A549 (cell line): ENCODE data around the gene TSPAN15. TPM values are rescaled to one million over a fixed set of nuclear protein-coding genes. Genes with fewer than 3 reads are reported as not detected.
A peak's percentile ranks its signal among the peaks of the same experiment; 100 is the strongest.

Experiments
- ATAC-seq, 2 experiments: fragments of 200-7000 bp in 1 of 2; fragments of >200 bp in 1 of 2; cut with Nextera tagmentation in 1 of 2; cut with Tn5 transposase in 1 of 2; 3 replicates each; pipeline versions ENCODE4 v1.8.0 to v1.9.1; 2018 to 2020; ENCODE audit warnings: mild to moderate bottlenecking in 1 of 2, moderate library complexity in 1 of 2
- CTCF ChIA-PET: fragments of 300-600 bp; sonication (Branson Sonifier 250); formaldehyde crosslinking; extraction: SDS; loops from one replicate; lab custom pipeline; 2021; ENCODE audit warnings: antibody characterized with exemption, inconsistent platforms; lab: Yijun Ruan, JAX
- POLR2A ChIA-PET: fragments of 350-600 bp; formaldehyde crosslinking; extraction: SDS; loops from one replicate; lab custom pipeline; 2021; ENCODE audit warnings: antibody characterized with exemption, inconsistent platforms; lab: Yijun Ruan, JAX
- DNase-seq, 2 experiments: peaks; one replicate each; pipeline versions ENCODE4 v3.0.0 to v3.0.0-alpha.2; 2011 to 2016; ENCODE audit warnings: low read depth in 1 of 2, low spot score in 1 of 2
- FAIRE-seq: peaks from 2 replicates; lab custom pipeline; 2011; peaks lifted over from hg19 to GRCh38; lab: Jason Lieb, UNC
- H3K27ac ChIP-seq, 2 experiments: fragments of >200 bp; sonication (Bioruptor Twin); formaldehyde crosslinking; 3 replicates each; pipeline ENCODE4 v1.5.1; 2016 to 2017
- H3K4me1 ChIP-seq: fragments of >200 bp; sonication (Bioruptor Twin); formaldehyde crosslinking; 3 replicates; pipeline ENCODE4 v1.6.1; 2016
- H3K4me2 ChIP-seq: fragments of >200 bp; sonication (Bioruptor Twin); formaldehyde crosslinking; 3 replicates; pipeline ENCODE4 v1.6.1; 2016
- H3K4me3 ChIP-seq: fragments of >200 bp; sonication (Bioruptor Twin); formaldehyde crosslinking; 3 replicates; pipeline ENCODE4 v1.5.1; 2016
- H3K9me3 ChIP-seq: fragments of >200 bp; sonication (Bioruptor Twin); formaldehyde crosslinking; 3 replicates; pipeline ENCODE4 v1.6.1; 2016
- ATOH8 ChIP-seq: fragments of 250-450 bp; sonication (Bioruptor Pico); IDR thresholded peaks from 2 replicates; pipeline ENCODE4 v1.5.0; 2020; ENCODE audit warnings: low read depth, mild to moderate bottlenecking, moderate library complexity
- BCL3 ChIP-seq: fragments of >200 bp; sonication (Bioruptor Twin); formaldehyde crosslinking; IDR thresholded peaks from 3 replicates; pipeline ENCODE4 v1.6.1; 2016
- CHD2 ChIP-seq: fragments of 150-350 bp; IDR thresholded peaks from 2 replicates; pipeline ENCODE4 v1.6.1; 2014; ENCODE audit warnings: low read length; ENCODE audit not compliant: partially characterized antibody
- EHF ChIP-seq: fragments of 250-450 bp; sonication (Bioruptor Pico); IDR thresholded peaks from 2 replicates; pipeline ENCODE4 v1.5.0; 2020; ENCODE audit warnings: mild to moderate bottlenecking
- EHMT2 ChIP-seq: fragments of 200-600 bp; sonication (generic); IDR thresholded peaks from 2 replicates; pipeline ENCODE4 v1.6.1; 2016; ENCODE audit warnings: antibody characterized with exemption, low read depth, mild to moderate bottlenecking, moderate library complexity
- ESRRA ChIP-seq: fragments of 150-350 bp; IDR thresholded peaks from 2 replicates; pipeline ENCODE4 v1.6.1; 2014; ENCODE audit warnings: mild to moderate bottlenecking, low read length, borderline replicate concordance
- GATA3 ChIP-seq: IDR thresholded peaks from 2 replicates; pipeline ENCODE4 v1.6.1; 2012; ENCODE audit warnings: borderline replicate concordance
- HES2 ChIP-seq: fragments of >200 bp; sonication (Bioruptor Twin); formaldehyde crosslinking; IDR thresholded peaks from 2 replicates; pipeline ENCODE4 v1.6.1; 2016
- HEYL ChIP-seq: fragments of 250-450 bp; sonication (Bioruptor Pico); IDR thresholded peaks from 2 replicates; pipeline ENCODE4 v1.8.0; 2021; ENCODE audit warnings: mild to moderate bottlenecking, moderate library complexity
- HMGXB4 ChIP-seq: fragments of 250-450 bp; sonication (Bioruptor Pico); IDR thresholded peaks from 2 replicates; pipeline ENCODE4 v1.5.0; 2021; ENCODE audit warnings: mild to moderate bottlenecking, moderate library complexity, borderline replicate concordance
- JUN ChIP-seq, 2 experiments: fragments of >200 bp; sonication (Bioruptor Twin); formaldehyde crosslinking; IDR thresholded peaks; 2 replicates in 1 of 2; 3 replicates in 1 of 2; pipeline ENCODE4 v1.6.1; 2016 to 2017
- KDM5A ChIP-seq: fragments of 200-600 bp; sonication (generic); IDR thresholded peaks from 2 replicates; pipeline ENCODE4 v1.6.1; 2016; ENCODE audit warnings: antibody characterized with exemption, mild to moderate bottlenecking
- MAFK ChIP-seq: fragments of 450-650 bp; IDR thresholded peaks from 2 replicates; pipeline ENCODE4 v1.6.1; 2014; ENCODE audit not compliant: partially characterized antibody
- MAZ ChIP-seq: fragments of 150-350 bp; IDR thresholded peaks from 2 replicates; pipeline ENCODE4 v1.6.1; 2014; ENCODE audit warnings: antibody characterized with exemption, low read depth, low read length, borderline replicate concordance
- MYC ChIP-seq: IDR thresholded peaks from 2 replicates; pipeline ENCODE4 v1.6.1; 2012; ENCODE audit warnings: mild to moderate bottlenecking, inconsistent platforms, low read length, improper control_type of control experiment, borderline replicate concordance
- NFE2L2 ChIP-seq: fragments of 150-350 bp; conservative IDR thresholded peaks from 2 replicates; pipeline ENCODE4 v1.6.1; 2014; ENCODE audit warnings: low read length
- PHF8 ChIP-seq: fragments of 200-600 bp; sonication (generic); IDR thresholded peaks from 2 replicates; pipeline ENCODE4 v1.6.1; 2016; ENCODE audit warnings: low read depth, mild to moderate bottlenecking, antibody characterized with exemption, moderate library complexity, borderline replicate concordance
- POLR2A ChIP-seq: IDR thresholded peaks from 2 replicates; pipeline ENCODE4 v1.6.1; 2012; ENCODE audit warnings: mild to moderate bottlenecking, low read length
- RAD21 ChIP-seq, 2 experiments: fragments of >200 bp in 1 of 2; sonication (Bioruptor Twin) in 1 of 2; formaldehyde crosslinking in 1 of 2; IDR thresholded peaks in 1 of 2; conservative IDR thresholded peaks in 1 of 2; 2 replicates in 1 of 2; 3 replicates in 1 of 2; pipeline ENCODE4 v1.6.1; 2012 to 2018; ENCODE audit warnings: inconsistent platforms in 1 of 2
- RARB ChIP-seq: fragments of 250-450 bp; sonication (Bioruptor Pico); IDR thresholded peaks from 2 replicates; pipeline ENCODE4 v1.8.0; 2021; ENCODE audit warnings: mild to moderate bottlenecking, moderate library complexity
- SMC3 ChIP-seq: fragments of >200 bp; sonication (Bioruptor Twin); formaldehyde crosslinking; IDR thresholded peaks from 3 replicates; pipeline ENCODE4 v1.6.1; 2018; ENCODE audit warnings: inconsistent platforms
- SREBF2 ChIP-seq: fragments of 450-650 bp; IDR thresholded peaks from 2 replicates; pipeline ENCODE4 v1.6.1; 2014; ENCODE audit warnings: mild to moderate bottlenecking, moderate library complexity
- ZC3H11A ChIP-seq: fragments of 450-650 bp; IDR thresholded peaks from 2 replicates; pipeline ENCODE4 v1.6.1; 2014; ENCODE audit warnings: antibody characterized with exemption, mild to moderate bottlenecking
- ZNF302 ChIP-seq: fragments of 250-450 bp; sonication (Bioruptor Pico); IDR thresholded peaks from 2 replicates; pipeline ENCODE4 v1.9.0; 2021; ENCODE audit warnings: inconsistent platforms, mild to moderate bottlenecking, moderate library complexity
- WGBS: methylation state at CpG from one replicate; pipeline ENCODE4 v1.1.6; 2017; ENCODE audit errors: missing lambda C conversion rate; 5-methylcytosine and 5-hydroxymethylcytosine counted together
- polyA plus RNA-seq, 4 experiments: library from polyadenylated mRNA; depleted of rRNA in 3 of 4; stranded (reverse); fragments of >200 nt; fragmentation: RNase III in 1 of 4; extraction: RNeasy Plus Mini Kit Qiagen cat#74134 plus additional on column Dnase treatment in 1 of 4; gene quantifications; 2 replicates in 3 of 4; 3 replicates in 1 of 4; pipeline ENCODE4 v1.2.3, GENCODE V29; 2011 to 2017
- TF ChIP-seq, protein P1 (sequence below): fragments of 450-650 bp; IDR thresholded peaks from 2 replicates; pipeline ENCODE4 v1.6.1; 2014; ENCODE audit warnings: antibody characterized with exemption

TSPAN15 gene
- polyA plus RNA-seq, 2 of the 4 experiments (the other 2 are of a cell fraction): 49.3 to 89.6 TPM

GRCh38 chr10:69552268-69552667 is 101.0 kb downstream of the TSPAN15 start:
- no peak for ATAC-seq
- Histone ChIP-seq H3K4me1 (no peaks in the 10 kb centered on the region), H3K4me2 (no peak overlapping the region), H3K27ac (no peak overlapping the region), H3K9me3 (peaks cover 44% of the 10 kb centered on the region), H3K4me3 (no peak overlapping the region)
- no peak for DNase-seq
- WGBS: 0% methylated on average over 1 of the region's 1 CpG
- no peak for FAIRE-seq
- ChIA-PET CTCF (interaction anchor here (0.7 kb wide), 1 partner anchor 447 kb away, joined by 4 read pairs; no protein-coding TSS in a partner anchor), POLR2A (interaction anchor here (0.7 kb wide), 1 partner anchor 69 kb away, joined by 3 read pairs; no protein-coding TSS in a partner anchor)
- TF ChIP-seq, protein P1, sequence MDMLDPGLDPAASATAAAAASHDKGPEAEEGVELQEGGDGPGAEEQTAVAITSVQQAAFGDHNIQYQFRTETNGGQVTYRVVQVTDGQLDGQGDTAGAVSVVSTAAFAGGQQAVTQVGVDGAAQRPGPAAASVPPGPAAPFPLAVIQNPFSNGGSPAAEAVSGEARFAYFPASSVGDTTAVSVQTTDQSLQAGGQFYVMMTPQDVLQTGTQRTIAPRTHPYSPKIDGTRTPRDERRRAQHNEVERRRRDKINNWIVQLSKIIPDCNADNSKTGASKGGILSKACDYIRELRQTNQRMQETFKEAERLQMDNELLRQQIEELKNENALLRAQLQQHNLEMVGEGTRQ: no peak
- TF ChIP-seq HEYL (CRISPR knock-in tag): no peak
- TF ChIP-seq MYC: no peak
- TF ChIP-seq HES2: no peak
- no peak for TF ChIP-seq CHD2
- no peak for TF ChIP-seq BCL3
- TF ChIP-seq HMGXB4 (CRISPR knock-in tag): no peak
- TF ChIP-seq EHF (CRISPR knock-in tag): no peak
- no peak for TF ChIP-seq SMC3
- TF ChIP-seq MAZ: no peak
- no peak for TF ChIP-seq PHF8
- no peak for TF ChIP-seq ESRRA
- no peak for TF ChIP-seq ZC3H11A
- no peak for TF ChIP-seq RARB (CRISPR knock-in tag)
- TF ChIP-seq POLR2A: no peak
- no peak for TF ChIP-seq JUN (IDR thresholded peaks at IDR 0.05)

DNA sequence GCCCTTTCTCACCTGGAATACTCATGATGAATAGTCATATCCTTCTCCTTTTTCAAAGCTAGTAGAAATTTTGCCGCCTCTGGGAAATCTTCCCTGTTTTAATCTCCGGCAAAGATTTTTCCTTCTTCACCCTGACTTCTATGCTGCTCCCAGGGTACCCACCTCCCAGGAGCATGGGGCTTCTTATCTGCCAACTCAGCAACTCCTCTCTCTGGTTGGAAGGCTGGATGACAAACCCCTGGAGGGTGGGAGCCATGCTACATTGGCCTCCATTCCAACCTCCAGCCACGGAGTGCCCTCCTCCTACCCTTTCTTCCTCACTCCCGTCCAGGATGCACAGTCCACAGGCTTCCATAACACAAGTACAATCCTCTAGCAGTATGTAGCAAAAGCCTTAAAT is 102.1 kb downstream of the TSPAN15 start:
- FAIRE-seq: no peak
- H3K27ac ChIP-seq: no peak overlapping the region
- CTCF ChIA-PET: interaction anchor here (0.6 kb wide), 1 partner anchor 55 kb away, joined by 3 read pairs; no protein-coding TSS in a partner anchor
- H3K4me2 ChIP-seq: no peak overlapping the region
- TF ChIP-seq RARB (CRISPR knock-in tag): no peak
- no peak for TF ChIP-seq GATA3
- TF ChIP-seq MAFK: peak; percentile 61
- no peak for TF ChIP-seq SREBF2
- no peak for TF ChIP-seq ZNF302 (CRISPR knock-in tag)
- TF ChIP-seq, all 56 proteins: peak for 1
- WGBS: 43% methylated on average over 4 of the region's 4 CpGs
- no peak overlapping the region for H3K4me3 ChIP-seq
- H3K9me3 ChIP-seq: peaks cover 34% of the 10 kb centered on the region
- DNase-seq (no peak), ATAC-seq (no peak)
- H3K4me1 ChIP-seq: no peaks in the 10 kb centered on the region
- POLR2A ChIA-PET: no interaction called here

DNA sequence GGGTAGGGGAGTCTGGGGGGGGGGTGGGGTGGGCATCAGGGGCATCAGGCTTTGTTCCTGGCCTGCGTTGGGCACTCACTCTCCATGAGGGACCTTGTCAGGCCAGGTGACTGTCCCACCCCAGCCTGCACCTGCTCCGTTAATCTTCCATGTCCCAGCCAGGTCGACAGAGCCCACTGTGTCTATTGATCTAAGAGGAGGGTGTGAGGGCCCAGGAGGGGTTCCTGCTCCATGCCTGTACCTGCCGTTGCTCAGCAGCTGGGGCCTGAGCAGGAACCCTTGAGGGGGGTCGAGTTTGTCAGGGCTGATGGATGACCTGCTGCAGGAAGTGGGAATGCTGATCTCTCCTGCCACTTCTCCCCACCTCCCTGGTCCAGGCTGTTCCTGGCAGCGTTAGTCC is 103.3 kb downstream of the TSPAN15 start:
- FAIRE-seq (no peak), ATAC-seq (no peak), DNase-seq (no peak)
- POLR2A ChIA-PET: no interaction called here
- CTCF ChIA-PET: interaction anchor here (0.7 to 1.6 kb wide), 4 partner anchors 13 to 75 kb away, joined by 3 to 8 read pairs (median 4); no protein-coding TSS in a partner anchor
- Histone ChIP-seq H3K4me3 (no peak overlapping the region), H3K9me3 (peaks cover 21% of the 10 kb centered on the region), H3K4me2 (no peak overlapping the region), H3K4me1 (no peaks in the 10 kb centered on the region), H3K27ac (no peak overlapping the region)
- TF ChIP-seq ATOH8 (CRISPR knock-in tag): no peak
- no peak for TF ChIP-seq MAZ
- TF ChIP-seq NFE2L2: no peak
- TF ChIP-seq EHMT2: no peak
- no peak for TF ChIP-seq RAD21 (conservative IDR thresholded peaks at IDR 0.05 in 1 of 2, IDR thresholded peaks at IDR 0.05 in 1 of 2)
- TF ChIP-seq KDM5A: no peak
- 21% methylated on average over 4 of the region's 6 CpGs for WGBS
